ENCODE results near the gene RASL12.

Gene RASL12, protein sequence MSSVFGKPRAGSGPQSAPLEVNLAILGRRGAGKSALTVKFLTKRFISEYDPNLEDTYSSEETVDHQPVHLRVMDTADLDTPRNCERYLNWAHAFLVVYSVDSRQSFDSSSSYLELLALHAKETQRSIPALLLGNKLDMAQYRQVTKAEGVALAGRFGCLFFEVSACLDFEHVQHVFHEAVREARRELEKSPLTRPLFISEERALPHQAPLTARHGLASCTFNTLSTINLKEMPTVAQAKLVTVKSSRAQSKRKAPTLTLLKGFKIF

DNA sequence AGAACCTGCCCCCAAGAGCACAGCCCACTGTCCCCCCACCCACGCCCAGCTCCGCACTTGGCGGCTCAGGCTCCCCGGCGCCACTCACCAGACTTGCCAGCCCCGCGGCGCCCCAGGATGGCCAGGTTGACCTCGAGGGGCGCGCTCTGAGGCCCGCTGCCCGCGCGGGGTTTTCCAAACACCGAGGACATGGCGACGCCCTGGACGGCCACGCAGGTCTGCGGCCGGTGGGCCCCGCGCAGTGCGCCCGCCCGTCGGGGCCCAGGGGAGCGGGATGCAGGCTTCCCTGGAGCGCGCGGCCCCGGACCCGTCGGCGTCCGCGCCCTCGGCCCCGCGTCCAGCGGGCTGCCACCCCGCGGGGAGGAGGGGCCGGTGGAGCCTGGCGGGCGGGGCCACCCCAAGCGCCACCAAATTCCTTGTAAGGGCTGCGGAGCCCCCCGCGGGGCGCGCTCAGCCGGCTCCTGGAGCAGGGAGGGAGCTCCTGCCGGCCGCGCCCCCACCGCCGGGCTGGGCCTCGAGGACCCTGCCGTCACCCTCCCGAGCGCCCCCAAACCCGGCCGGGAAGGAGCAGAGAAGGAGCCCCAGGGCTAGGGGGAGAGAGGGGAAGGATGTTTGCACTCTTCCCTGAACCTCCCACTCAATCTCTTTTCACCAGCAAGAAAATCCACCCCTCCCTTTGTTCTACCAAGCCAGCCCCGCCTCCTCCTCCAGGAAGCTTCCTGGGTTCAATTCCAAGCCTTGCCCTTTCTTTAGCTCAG lies at the start of gene RASL12:
Gene RASL12 (minus strand): TSS at position 347 of the 758 bp plus-strand sequence. CDS start 156 bp downstream, at position 191.
- TF ChIP-seq, protein P1, sequence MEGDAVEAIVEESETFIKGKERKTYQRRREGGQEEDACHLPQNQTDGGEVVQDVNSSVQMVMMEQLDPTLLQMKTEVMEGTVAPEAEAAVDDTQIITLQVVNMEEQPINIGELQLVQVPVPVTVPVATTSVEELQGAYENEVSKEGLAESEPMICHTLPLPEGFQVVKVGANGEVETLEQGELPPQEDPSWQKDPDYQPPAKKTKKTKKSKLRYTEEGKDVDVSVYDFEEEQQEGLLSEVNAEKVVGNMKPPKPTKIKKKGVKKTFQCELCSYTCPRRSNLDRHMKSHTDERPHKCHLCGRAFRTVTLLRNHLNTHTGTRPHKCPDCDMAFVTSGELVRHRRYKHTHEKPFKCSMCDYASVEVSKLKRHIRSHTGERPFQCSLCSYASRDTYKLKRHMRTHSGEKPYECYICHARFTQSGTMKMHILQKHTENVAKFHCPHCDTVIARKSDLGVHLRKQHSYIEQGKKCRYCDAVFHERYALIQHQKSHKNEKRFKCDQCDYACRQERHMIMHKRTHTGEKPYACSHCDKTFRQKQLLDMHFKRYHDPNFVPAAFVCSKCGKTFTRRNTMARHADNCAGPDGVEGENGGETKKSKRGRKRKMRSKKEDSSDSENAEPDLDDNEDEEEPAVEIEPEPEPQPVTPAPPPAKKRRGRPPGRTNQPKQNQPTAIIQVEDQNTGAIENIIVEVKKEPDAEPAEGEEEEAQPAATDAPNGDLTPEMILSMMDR (conservative IDR thresholded peaks at IDR 0.05) = no peak
- no peak within 1 kb of the TSS for H3K27ac ChIP-seq

DNA sequence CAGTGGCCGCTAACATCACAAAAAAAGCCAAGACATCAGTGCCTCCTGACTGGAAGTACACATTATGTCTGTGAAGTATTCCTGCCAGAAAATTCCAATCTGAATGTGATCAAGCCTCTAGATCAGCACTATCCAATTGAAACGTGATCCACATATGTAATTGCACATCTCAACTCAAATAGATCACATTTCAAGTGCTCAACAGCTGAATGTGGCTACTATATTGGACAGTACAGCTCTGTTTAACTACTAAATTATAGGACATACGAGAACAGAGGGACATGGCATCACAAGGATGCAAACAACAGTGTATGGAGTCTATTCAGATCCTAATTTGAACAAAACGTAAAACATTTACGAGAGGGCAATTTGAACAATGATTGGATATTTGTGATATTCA lies 47.8 kb upstream of the RASL12 start:
- H3K27ac ChIP-seq = no peak overlapping the region
- TF ChIP-seq, protein P1 (conservative IDR thresholded peaks at IDR 0.05) = no peak

DNA sequence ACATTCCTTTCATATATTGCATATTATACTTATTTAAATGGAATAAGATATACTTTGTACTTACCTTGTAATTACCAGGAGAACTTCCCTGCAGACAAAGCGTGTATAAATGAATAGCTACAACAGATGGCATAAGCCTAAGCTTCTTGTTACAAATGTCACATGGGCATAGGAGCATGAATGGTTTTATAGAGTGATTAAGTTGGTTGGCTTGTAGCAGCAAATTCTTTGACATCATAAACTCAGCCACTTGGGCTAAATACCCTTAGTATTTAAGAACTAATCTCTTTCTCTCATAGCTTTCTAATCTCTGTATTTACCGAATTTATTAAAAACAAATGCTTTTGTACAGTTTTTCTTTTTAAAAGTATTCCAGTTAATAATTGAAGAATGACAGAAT lies 47.3 kb upstream of the RASL12 start, which contains the start of gene UBAP1L:
Gene UBAP1L (minus strand): TSS at position 115 of the 400 bp plus-strand sequence. CDS start 8,985 bp downstream, outside the sequence.
- TF ChIP-seq, protein P1 (conservative IDR thresholded peaks at IDR 0.05) = no peak
- H3K27ac ChIP-seq = no peak within 1 kb of the TSS

DNA sequence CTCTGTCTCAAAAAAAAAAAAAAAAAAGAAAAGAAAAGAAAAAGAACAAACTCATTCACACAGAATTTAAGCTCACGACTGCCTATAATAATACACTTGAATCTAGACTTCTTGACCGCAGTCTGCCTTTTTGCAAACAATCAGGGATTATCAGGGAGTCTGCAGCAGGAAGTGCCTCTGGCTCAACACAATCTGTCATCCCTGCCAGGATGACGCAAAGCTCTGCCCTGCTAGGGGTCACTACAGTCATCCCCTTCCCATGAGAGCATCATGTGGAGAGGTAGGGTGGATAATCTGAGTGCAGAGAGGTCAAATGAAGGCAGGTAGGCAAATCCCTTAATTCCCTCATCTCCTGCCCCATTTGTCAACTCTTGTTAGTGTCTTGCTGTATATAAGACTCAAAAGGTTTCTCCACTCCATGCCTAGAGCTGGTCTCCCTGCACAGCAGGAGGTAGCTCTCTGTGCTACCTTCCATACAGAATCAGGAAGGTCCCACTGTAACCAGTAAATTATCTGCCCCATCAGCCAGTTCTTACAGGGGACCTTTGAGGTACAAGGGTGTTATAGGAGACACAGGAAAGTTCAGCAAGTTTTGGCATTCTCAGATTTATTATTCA lies 43.0 kb upstream of the RASL12 start:
- no peak overlapping the region for H3K27ac ChIP-seq
- TF ChIP-seq, protein P1 (conservative IDR thresholded peaks at IDR 0.05) = no peak

DNA sequence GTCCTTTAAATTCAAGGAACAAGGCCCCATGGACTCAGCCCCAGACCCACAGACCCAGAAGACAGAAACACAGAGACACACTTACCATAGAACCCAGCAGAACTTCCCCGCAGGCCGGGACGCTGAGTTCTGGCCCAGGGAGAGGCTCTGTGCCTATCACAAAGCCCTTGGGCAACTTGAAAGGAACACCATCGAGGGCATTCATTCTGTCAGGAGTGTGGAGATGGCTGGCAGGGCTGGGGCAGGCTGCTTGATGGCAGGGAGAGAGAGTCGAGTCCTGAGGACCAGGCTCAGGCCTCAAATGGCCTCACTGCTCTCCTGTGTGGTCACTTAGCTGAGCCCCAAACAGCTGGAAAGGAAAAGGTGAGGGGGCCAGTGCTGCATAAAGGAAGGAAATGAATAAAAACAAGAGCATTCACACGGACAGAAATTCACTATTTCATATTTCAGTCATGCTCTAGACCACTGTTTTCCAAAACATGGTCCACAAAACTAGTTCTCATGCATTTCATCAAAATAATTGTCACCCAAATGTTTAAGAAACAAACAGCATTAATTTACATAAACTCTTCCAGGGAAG lies 38.3 kb upstream of the RASL12 start:
- H3K27ac ChIP-seq = no peak overlapping the region
- TF ChIP-seq, protein P1 (conservative IDR thresholded peaks at IDR 0.05) = no peak

DNA sequence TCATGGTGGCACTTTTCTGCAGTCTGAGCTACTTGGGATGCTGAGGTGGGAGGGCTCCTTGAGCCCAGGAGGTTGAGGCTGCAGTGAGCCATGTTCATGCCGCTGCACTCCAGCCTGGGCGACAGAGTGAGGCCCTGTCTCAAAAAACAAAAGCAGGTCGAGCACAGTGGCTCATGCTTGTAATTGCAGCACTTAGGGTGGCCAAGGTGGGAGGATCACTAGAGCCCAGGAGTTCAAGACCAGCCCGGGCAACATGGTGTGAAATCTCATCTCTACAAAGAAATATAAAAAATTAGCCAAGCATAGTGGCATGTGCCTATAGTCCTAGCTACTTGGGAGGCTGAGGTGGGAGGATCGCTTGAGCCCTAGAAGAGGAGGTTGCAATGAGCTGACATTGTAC lies 37.2 kb upstream of the RASL12 start:
- H3K27ac ChIP-seq = no peak overlapping the region
- TF ChIP-seq, protein P1 (conservative IDR thresholded peaks at IDR 0.05) = no peak

DNA sequence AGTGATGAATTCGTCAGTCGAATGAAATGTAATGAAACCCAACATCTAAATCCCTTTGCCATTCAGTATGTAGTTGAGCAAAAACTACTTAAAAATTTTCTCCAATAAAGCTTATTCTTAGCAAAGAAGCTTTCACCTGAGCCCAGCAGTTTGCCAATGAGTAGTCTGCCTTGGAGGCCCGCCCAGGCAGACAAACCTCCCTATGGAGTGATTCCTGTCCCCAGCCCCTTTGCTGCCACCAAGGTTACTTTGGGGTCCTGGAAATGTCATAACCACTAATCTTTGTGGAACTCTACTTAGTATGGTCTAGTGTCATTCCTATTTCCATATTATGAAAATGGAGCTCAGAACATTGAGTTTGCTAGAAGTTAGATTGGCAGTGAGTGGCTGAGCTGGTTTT lies 35.1 kb upstream of the RASL12 start:
- no peak overlapping the region for H3K27ac ChIP-seq
- TF ChIP-seq, protein P1 (conservative IDR thresholded peaks at IDR 0.05) = no peak

All from VCaP (cell line).